ENCODE results near the gene MAVS.

DNA sequence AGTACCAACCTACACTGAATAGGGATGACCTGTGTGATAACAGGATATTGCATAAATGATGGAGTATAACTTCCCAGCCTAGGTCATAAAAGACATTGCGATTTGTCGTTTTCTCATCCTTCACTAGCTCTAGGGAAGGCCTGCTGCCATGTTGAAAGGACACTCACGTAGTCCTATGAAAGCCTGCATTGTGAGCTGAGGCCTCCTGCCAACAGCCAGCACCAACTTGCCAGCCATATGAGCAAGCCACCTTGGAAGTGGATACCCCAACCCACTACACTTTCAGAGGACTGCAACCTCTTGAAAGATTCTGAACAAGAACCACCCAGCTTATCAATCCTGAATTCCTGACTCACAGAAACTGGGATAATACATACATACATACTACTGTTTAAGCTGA lies 39.1 kb downstream of the MAVS start:
- TF ChIP-seq CTCF (IDR thresholded peaks at IDR 0.05; ENCODE audit: insufficient read depth, low read length, poor library complexity, severe bottlenecking) (no peak), EZH2phosphoT487 (conservative IDR thresholded peaks at IDR 0.05; ENCODE audit: low read length) (no peak)
